A673 (cell line): ENCODE data around the gene AAMP. TPM values are rescaled to one million over a fixed set of nuclear protein-coding genes. Genes with fewer than 3 reads are reported as not detected.

Experiments
- BruUV-seq: library from RNA; stranded (reverse); fragments of 400-500 nt; replicated peaks from 2 replicates; lab custom pipeline; 2021; lab: Mats Ljungman, UMichigan
- CTCF ChIA-PET: fragments of 300-600 bp; sonication (Branson Sonifier 250); formaldehyde crosslinking; loops from one replicate; lab custom pipeline; 2022; ENCODE audit warnings: antibody characterized with exemption; lab: Charles Lee
- POLR2A ChIA-PET: fragments of 300-600 bp; sonication (Branson Sonifier 250); formaldehyde crosslinking; loops from one replicate; lab custom pipeline; 2022; ENCODE audit warnings: antibody characterized with exemption; ENCODE audit not compliant: low non-redundant PET; lab: Charles Lee
- DNase-seq: peaks from one replicate; pipeline ENCODE4 v3.0.0-alpha.2; 2015; ENCODE audit warnings: low spot score
- H3K27ac ChIP-seq: fragments of 200-600 bp; sonication (generic); 2 replicates; pipeline ENCODE4 v1.5.1; 2016; ENCODE audit warnings: mixed run types, low read depth, mild to moderate bottlenecking, mixed read lengths, antibody characterized with exemption, low read length; ENCODE audit not compliant: poor library complexity, severe bottlenecking
- H3K27me3 ChIP-seq: fragments of 200-600 bp; sonication (generic); replicated peaks from 2 replicates; pipeline ENCODE4 v1.6.1; 2017; ENCODE audit warnings: mixed run types, low read depth, mild to moderate bottlenecking, mixed read lengths, antibody characterized with exemption, low read length; ENCODE audit not compliant: insufficient read depth, poor library complexity
- H3K36me3 ChIP-seq: fragments of 200-600 bp; sonication (generic); 2 replicates; pipeline ENCODE4 v1.6.1; 2016; ENCODE audit warnings: mixed run types, mild to moderate bottlenecking, mixed read lengths, antibody characterized with exemption, low read length; ENCODE audit not compliant: insufficient read depth, poor library complexity, severe bottlenecking
- H3K4me1 ChIP-seq: fragments of 200-600 bp; sonication (generic); 2 replicates; pipeline ENCODE4 v1.6.1; 2017; ENCODE audit warnings: mixed run types, mild to moderate bottlenecking, mixed read lengths, antibody characterized with exemption, low read length; ENCODE audit not compliant: insufficient read depth, poor library complexity, severe bottlenecking
- H3K4me3 ChIP-seq: fragments of 200-600 bp; sonication (generic); 2 replicates; pipeline ENCODE4 v1.5.1; 2016; ENCODE audit warnings: low read depth, mixed run types, mild to moderate bottlenecking, mixed read lengths, low read length; ENCODE audit not compliant: poor library complexity, severe bottlenecking
- H3K9me3 ChIP-seq: fragments of 200-600 bp; sonication (generic); 2 replicates; pipeline ENCODE4 v1.6.1; 2016; ENCODE audit warnings: mixed run types, low read depth, mild to moderate bottlenecking, mixed read lengths, antibody characterized with exemption, low read length; ENCODE audit not compliant: poor library complexity, severe bottlenecking
- EZH2 ChIP-seq: fragments of 200-600 bp; sonication (generic); IDR thresholded peaks from 2 replicates; pipeline ENCODE4 v1.6.1; 2017; ENCODE audit warnings: borderline replicate concordance, low read depth, mild to moderate bottlenecking, mixed read lengths, antibody characterized with exemption, low read length; ENCODE audit not compliant: poor library complexity, severe bottlenecking
- intact Hi-C: fragments of 100-400 bp; cut with micrococcal nuclease; formaldehyde crosslinking; loops from one replicate; pipeline ENCODE4 v1.10.0; 2022; ENCODE audit not compliant: unreplicated experiment
- total RNA-seq: library from RNA; stranded (reverse); gene quantifications from 2 replicates; pipeline ENCODE4 v1.2.3, GENCODE V29; 2021
- TF ChIP-seq, protein P1 (sequence below): fragments of 300-800, 200-600 bp; sonication (generic); conservative IDR thresholded peaks from 2 replicates; pipeline ENCODE4 v1.5.1; 2017; ENCODE audit warnings: low read depth, mild to moderate bottlenecking, antibody characterized with exemption, low read length, moderate library complexity, mixed read lengths

The AAMP gene
- total RNA-seq, 1 experiment from 2014 or later, result 74.7 TPM

DNA sequence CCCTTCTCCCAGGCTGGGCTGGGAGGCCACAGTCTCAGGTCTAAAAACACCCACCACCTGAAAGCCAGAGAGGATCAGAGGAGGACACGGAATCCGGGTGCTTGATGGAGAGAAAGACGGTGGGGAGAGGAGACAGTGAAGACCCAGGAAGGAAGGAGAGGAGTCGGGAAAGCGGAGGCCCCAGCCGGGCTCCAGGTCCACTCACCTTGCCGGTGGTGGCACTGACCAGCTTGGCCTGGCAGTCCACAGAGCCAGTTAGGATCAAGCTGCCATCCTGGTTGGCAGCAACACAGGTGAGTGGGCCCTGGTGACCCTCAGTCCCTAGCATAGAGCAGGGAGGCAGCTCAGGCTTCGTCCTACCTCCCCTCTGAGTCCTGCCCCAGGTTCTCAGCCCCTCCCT lies 4.3 kb downstream of the AAMP start:
- TF ChIP-seq EZH2, result no peak
- TF ChIP-seq, protein P1, sequence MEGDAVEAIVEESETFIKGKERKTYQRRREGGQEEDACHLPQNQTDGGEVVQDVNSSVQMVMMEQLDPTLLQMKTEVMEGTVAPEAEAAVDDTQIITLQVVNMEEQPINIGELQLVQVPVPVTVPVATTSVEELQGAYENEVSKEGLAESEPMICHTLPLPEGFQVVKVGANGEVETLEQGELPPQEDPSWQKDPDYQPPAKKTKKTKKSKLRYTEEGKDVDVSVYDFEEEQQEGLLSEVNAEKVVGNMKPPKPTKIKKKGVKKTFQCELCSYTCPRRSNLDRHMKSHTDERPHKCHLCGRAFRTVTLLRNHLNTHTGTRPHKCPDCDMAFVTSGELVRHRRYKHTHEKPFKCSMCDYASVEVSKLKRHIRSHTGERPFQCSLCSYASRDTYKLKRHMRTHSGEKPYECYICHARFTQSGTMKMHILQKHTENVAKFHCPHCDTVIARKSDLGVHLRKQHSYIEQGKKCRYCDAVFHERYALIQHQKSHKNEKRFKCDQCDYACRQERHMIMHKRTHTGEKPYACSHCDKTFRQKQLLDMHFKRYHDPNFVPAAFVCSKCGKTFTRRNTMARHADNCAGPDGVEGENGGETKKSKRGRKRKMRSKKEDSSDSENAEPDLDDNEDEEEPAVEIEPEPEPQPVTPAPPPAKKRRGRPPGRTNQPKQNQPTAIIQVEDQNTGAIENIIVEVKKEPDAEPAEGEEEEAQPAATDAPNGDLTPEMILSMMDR, result no peak
- Histone ChIP-seq H3K4me1 (peaks cover 12% of the 10 kb centered on the region), H3K9me3 (no peaks in the 10 kb centered on the region), H3K36me3 (peaks cover 26% of the 10 kb centered on the region), H3K27ac (no peak overlapping the region), H3K4me3 (no peak overlapping the region), H3K27me3 (no peaks in the 10 kb centered on the region)
- no TSS peak for BruUV-seq
- CTCF ChIA-PET, result no interaction called here
- intact Hi-C loops, result no loop called here
- no peak for DNase-seq
- POLR2A ChIA-PET, result no interaction called here

DNA sequence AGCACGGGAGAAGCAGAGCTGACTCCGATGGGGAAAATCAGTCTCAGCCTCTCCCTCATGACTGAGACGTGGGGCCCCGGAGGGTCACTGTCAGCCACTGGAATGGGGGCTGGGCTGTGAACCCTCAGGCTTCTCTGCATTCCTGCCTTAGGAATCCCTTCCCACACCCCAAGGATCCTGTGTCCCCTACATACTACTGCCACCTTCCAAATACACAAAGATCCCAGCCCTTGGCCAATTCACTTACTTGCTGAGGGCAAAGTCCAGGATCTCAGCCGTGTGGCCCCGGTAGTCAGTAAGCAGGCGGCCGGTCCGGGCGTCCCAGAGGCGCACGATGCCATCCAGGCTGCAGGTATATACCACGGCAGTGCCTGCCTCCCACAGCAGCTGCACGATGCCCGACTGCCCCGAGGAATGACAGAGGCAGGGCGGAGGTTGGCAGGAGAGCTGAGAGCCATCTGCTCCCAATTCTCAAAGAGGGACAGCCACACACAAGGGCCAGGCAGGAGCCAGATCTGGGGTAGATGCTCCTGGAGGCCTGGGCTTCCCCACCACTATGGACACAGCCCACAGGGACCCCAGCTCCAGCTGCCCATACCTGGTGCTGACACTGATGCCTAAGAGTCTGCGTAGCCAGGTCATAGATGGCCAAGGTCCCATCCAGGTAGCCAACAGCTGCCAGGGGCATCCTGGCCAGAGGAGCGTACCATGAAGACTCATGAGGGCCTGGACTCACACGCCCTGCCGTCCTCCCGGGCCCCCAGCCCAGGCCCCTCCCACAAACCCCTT lies 5.0 kb downstream of the AAMP start:
- no TSS peak for BruUV-seq
- no peak overlapping the region for H3K4me3 ChIP-seq
- H3K9me3 ChIP-seq, result no peaks in the 10 kb centered on the region
- H3K36me3 ChIP-seq, result peaks cover 26% of the 10 kb centered on the region
- intact Hi-C loops, result no loop called here
- ChIA-PET POLR2A (no interaction called here), CTCF (no interaction called here)
- H3K27me3 ChIP-seq, result no peaks in the 10 kb centered on the region
- TF ChIP-seq, protein P1, result no peak
- no peak for TF ChIP-seq EZH2
- no peak for DNase-seq
- no peak overlapping the region for H3K27ac ChIP-seq
- H3K4me1 ChIP-seq, result peaks cover 15% of the 10 kb centered on the region

DNA sequence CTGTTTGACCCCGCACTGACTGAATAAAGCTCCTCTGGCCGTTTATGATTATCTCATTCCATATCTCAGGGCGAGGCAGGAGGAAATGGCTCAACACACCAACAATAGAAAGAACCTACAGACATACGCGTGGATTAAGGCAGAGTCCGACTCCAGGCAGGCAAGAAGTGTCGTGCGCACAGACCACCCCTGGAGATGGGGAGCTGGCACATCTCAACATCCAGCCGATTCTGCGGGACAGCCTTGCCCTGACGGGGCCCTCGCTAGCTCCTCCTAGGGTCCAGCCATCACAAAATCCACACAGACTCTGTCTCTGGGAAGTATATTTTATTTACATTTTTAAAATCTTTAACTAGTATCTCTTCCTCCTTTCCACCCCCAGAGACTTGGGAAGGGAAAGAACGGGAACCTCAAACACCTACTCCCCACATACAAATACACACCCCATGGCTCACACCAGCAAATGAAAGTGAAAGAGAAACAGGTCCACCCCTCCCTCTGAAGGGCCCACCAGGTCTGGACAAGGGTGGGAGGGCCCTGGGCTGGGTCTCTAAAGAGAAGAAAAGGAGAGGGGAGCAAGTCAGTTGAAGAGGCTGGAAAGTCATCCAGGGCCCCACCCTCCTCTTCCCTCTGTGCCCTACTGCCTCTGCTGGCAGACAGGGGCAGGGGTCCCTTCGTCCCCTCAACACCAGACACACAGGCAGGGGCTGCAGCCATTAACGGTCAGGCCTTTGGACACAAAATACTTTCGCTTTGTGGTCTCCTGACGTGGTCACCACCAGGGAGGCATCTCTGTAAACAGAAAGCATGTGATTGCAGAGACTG lies 5.9 kb downstream of the AAMP start:
- TSS peak; percentile 24 for BruUV-seq
- Histone ChIP-seq H3K27ac (no peak overlapping the region), H3K27me3 (no peaks in the 10 kb centered on the region), H3K4me1 (peaks cover 15% of the 10 kb centered on the region), H3K9me3 (no peaks in the 10 kb centered on the region), H3K4me3 (no peak overlapping the region), H3K36me3 (peaks cover 26% of the 10 kb centered on the region)
- ChIA-PET POLR2A (no interaction called here), CTCF (no interaction called here)
- no peak for DNase-seq
- intact Hi-C loops, result no loop called here
- no peak for TF ChIP-seq EZH2
- TF ChIP-seq, protein P1, result no peak
